GM19238 (cell line): Measurements from ENCODE around the gene SEMA3A.
A peak's percentile ranks its signal among the peaks of the same experiment; 100 is the strongest.

Experiments used
- DNase-seq: peaks from one replicate; pipeline ENCODE4 v3.0.0; 2011; ENCODE audit warnings: low spot score; ENCODE audit not compliant: insufficient read length

SEMA3A gene

DNA sequence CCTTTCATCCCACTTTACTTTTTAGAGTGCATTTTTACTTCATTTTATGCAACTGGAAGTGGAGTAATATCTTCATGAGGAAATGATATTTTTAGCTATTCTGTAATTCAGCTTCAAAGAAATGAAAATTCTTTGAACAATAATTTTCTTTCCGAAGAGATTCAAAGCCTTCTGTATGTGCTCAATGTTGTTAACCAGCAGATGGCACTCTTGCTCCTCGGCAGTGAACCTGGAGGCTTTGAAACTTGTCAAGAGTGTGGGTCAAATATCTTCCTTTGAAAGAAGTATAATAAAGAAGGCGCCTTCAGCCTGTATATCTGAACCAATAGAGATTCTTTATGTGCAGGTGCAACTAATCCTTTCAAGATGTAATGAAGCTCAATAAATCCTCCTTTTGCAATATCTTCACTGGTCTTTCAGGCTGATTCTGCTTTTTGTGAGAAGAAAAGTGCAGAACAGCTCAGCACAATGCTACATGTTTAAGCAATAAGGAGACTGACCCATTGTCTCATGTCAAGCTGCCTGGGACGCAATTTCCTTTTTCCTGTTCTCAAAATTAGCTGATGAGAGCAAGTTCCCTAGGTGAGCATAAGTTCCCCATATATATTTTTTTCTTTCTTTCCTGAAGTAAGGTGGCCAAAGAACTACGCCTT, 258.4 kb downstream of the SEMA3A start:
- peak; percentile 1 for DNase-seq

DNA sequence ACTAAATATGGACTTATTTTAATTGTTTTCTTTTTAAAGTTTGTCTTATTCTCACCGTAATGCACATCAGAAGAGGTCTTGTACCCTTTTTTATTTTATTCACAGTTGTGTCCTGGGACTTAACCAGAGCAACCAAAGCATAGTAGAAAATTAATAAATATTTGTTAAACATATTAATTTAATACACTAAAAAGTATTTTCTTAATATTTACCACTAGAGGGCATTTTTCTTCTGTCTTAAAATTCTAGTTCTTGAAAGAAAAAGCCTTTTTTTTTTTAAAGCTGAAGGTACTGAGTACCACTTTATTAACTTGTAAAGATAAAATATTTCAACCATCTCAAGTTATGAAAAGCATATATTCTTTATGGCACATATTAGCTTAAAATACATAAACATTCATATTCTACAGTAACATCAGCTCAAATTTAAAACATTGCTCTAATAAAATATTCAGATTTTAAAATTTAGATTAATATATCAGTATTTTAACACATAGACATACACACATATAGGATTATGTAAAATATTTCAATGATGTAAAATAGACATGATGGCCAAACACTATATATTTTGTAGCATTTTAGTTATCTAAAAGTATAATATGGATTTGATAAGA, 260.4 kb downstream of the SEMA3A start:
- DNase-seq, result no peak

DNA sequence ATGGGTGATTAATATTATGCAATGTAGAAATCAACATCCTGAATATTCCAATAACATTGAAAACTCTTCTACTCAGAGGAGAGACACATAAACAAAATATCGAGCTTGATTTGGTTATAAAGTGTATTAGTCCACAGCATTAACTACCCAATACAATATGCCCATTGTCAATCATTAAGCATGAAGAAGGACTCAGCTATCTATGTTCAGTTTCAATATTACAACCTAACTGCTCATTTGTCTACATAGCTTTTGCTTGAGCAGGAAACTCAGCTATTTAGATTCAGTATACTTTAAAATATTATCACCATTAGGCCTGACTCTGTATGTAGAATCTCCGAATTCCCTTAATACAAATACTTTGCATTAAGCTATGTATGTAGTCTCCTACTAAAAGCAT, 262.6 kb downstream of the SEMA3A start:
- no peak for DNase-seq

DNA sequence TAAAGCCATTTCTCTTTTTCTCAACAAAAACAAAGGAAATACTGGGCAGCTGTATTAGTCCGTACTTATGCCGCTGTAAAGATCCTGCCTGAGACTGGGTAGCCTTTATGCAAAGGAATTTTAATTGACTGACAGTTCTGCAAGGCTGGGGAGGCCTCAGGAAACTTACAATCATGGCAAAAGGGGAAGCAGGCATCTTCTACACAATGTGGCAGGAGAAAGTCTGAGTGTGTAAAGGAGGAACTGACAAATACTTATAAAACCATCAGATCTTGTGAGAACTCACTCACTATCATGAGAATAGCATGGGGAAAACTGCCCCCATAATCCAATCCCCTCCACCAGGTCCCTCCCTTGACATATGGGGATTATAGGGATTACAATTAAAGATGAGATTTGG, 264.3 kb downstream of the SEMA3A start:
- no peak for DNase-seq

DNA sequence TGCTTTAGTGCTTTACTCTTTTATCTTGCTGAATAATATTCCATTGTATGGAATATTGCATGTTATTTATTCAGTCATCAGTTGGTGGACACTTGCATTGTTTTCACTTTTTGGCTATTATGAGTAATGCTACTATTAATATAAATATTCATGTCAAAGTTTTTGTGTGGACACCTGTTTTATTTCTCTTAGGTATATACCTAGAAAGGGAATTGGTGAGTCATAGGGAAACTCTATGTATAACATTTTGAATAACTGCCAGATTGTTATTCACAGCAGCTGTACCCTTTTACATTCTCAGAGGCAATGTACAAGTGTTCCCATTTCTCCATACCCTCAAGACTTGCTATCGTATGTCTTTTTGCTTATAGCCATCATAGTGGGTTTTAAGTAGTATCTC, 268.7 kb downstream of the SEMA3A start:
- no peak for DNase-seq

DNA sequence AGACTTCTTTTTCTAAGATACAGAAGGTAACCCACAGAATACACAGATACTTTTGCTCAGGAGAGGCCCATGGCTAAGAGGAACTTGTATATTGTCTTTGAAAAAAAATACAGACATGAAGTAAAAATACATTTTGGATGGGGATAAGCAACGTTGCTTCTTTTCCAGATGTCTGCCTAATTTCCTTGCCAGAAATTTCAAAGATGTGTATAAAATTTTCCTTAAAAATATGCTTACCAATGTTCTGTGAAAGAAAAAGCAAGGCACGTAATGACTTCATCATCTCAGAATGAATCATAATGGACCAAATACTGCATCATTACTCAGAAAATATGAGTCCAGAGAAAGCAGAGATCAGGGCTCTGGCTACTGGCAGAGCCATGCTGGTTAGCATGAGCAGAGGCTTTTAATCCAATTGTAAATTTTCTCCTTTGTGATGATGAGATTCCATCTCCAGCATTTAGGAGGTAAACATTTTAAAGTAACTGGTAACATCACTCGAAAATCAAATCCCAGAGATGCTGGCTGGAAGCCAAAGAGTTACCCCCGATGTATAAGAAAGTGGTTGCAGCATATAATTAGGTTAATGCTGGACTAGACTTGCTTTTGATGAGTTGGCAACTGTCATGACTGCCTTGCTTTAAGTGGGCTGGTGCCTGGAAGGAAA, 272.5 kb downstream of the SEMA3A start:
- no peak for DNase-seq

DNA sequence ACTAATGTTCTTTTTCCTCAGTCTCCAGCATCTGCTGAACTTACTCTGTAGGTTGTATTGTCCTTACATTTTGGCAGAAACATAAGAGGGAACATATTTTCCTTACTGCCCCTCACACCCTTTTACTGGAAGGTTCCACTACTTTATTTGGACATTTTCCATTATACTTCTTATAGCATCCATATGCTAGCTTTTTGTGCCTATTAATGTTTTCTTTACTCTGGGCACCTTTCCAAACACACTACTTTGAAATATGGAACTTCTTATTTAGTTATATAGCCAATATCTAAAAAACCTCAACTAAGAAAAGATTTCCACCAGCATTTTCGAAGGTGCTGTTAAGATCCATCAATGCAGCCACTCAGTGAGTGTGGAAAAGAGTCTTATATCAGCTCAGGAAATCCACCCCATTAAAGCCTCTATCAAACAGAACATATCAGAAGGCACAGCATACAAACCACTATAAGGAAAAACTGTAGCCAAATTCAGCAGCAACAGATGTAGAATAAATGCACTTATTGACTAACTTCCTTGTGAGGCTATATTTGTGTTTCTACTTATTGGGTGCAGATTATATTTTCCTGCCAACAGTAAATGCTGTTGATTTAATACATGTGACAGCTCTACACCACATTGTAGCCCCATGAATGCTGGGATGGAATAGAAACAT, 273.2 kb downstream of the SEMA3A start:
- DNase-seq, result no peak

DNA sequence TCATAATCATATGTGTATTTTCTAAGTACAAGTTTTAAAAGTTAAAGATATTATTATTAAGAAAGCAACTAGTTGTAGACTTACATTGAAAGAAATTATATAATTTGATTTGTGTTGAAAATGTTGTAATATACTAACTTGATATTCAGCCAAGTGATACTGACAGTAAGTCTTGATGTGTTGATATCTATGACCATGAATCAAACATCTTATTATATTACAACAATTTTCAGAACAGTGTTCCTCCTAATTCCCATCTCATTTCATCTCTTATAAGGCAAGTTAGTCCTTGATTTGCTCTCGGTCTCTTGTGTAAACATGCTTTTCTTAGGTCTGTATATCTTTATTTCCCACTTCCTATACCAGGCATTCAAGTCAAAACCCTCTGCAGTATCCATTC, 276.4 kb downstream of the SEMA3A start:
- DNase-seq, result no peak

DNA sequence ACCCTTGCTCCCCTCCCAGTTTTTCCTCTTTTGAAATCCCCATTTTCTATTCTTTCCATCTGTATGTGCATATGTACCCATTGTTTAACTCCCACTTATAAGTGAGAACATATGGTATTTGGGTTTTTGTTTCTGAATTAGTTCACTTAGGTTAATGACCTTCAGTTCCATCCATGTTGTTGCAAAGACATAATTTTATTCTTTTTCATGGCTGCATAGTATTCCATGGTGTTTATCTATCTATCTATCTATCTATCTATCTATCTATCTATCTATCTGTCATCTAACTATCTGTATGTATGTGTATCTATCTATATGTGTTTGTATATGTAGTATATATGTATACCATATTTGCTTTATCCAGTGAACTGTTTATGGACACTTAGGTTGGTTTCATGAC, 281.4 kb downstream of the SEMA3A start:
- no peak for DNase-seq

DNA sequence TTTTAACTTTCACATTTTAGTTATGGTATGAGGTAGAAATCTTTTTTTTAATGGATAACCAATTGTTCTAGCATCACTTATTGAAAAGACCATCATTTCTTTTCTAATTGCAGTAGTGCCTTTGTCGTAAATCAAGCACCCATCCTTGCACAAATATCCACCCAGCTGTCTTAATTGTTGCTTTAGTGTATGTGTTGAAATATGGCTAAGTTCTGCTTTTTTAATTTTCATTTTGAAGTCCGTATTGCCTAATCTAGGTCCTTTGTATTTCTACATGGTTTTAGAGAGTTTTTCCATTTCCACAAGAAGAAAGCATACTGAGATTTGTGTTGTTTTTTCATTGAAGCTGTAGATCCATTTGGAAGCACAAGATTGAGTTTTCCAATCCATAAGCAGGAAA, 286.1 kb downstream of the SEMA3A start:
- no peak for DNase-seq
